H1 (cell line): Measurements from ENCODE around the gene SRSF8. TPM values are rescaled to one million over a fixed set of nuclear protein-coding genes. Genes with fewer than 3 reads are reported as not detected.
"Not testable (repeated sequence)": the region's sequence is repeated elsewhere in the genome, so short reads cannot be mapped to it uniquely, and the experiment has no call there.

ENCODE experiments used
- CTCF ChIA-PET: fragments of 300-600 bp; sonication (Branson Sonifier 250); formaldehyde crosslinking; loops from one replicate; lab custom pipeline; 2021; ENCODE audit not compliant: partially characterized antibody; lab: Charles Lee
- POLR2A ChIA-PET: fragments of 300-600 bp; sonication (Branson Sonifier 250); formaldehyde crosslinking; loops from one replicate; lab custom pipeline; 2021; ENCODE audit warnings: inconsistent platforms; ENCODE audit not compliant: partially characterized antibody; lab: Charles Lee
- DNase-seq, 2 experiments: peaks; one replicate each; pipeline versions ENCODE4 v3.0.0 to v3.0.0-alpha.2; 2010 to 2022; ENCODE audit warnings: low spot score in 2 of 2, low read depth in 1 of 2, mixed read lengths in 1 of 2
- FAIRE-seq: peaks from 2 replicates; lab custom pipeline; 2011; peaks lifted over from hg19 to GRCh38; lab: Jason Lieb, UNC
- H2AFZ ChIP-seq: 2 replicates; pipeline ENCODE4 v1.8.1; 2012; ENCODE audit warnings: low read length, inconsistent platforms
- H2AK5ac ChIP-seq: 2 replicates; pipeline ENCODE4 v1.6.1; 2013; ENCODE audit warnings: low read depth, low read length
- H2BK120ac ChIP-seq: replicated peaks from 2 replicates; pipeline ENCODE3; 2013; ENCODE audit warnings: low read depth, low read length, inconsistent platforms
- H2BK12ac ChIP-seq: 2 replicates; pipeline ENCODE4 v1.6.1; 2013; ENCODE audit warnings: low read depth, low read length
- H2BK15ac ChIP-seq: 2 replicates; pipeline ENCODE4 v1.6.1; 2013; ENCODE audit warnings: low read length
- H2BK20ac ChIP-seq: 2 replicates; pipeline ENCODE4 v1.6.1; 2013; ENCODE audit warnings: low read length
- H2BK5ac ChIP-seq: 2 replicates; pipeline ENCODE4 v1.6.1; 2013; ENCODE audit warnings: low read depth, low read length
- H3K14ac ChIP-seq: 2 replicates; pipeline ENCODE4 v1.6.1; 2013; ENCODE audit warnings: inconsistent platforms; ENCODE audit not compliant: insufficient read length
- H3K18ac ChIP-seq: 2 replicates; pipeline ENCODE4 v1.6.1; 2013; ENCODE audit warnings: low read length; ENCODE audit errors: extremely low read depth
- H3K23ac ChIP-seq: 2 replicates; pipeline ENCODE4 v1.6.1; 2013; ENCODE audit warnings: inconsistent platforms; ENCODE audit not compliant: insufficient read length
- H3K23me2 ChIP-seq: 2 replicates; pipeline ENCODE4 v1.6.1; 2013; ENCODE audit warnings: low read depth, low read length
- H3K27ac ChIP-seq: 2 replicates; pipeline ENCODE4 v1.6.1; 2011; ENCODE audit warnings: low read depth, low read length, inconsistent platforms
- H3K27me3 ChIP-seq, 4 experiments: replicated peaks in 1 of 4; 1 replicate in 1 of 4; 2 replicates in 3 of 4; pipeline versions ENCODE4 v1.6.1 to v1.8.1; 2011 to 2013; ENCODE audit warnings: low read length in 3 of 4, mild to moderate bottlenecking in 3 of 4, inconsistent platforms in 2 of 4, mixed read lengths in 2 of 4, moderate library complexity in 1 of 4; ENCODE audit not compliant: control insufficient read depth in 3 of 4, insufficient read depth in 3 of 4; ENCODE audit errors: extremely low read depth in 1 of 4
- H3K36me3 ChIP-seq, 4 experiments: 2 replicates each; pipeline versions ENCODE4 v1.6.1 to v1.8.1; 2011 to 2013; ENCODE audit warnings: mild to moderate bottlenecking in 4 of 4, low read length in 3 of 4, moderate library complexity in 2 of 4, control low read depth in 1 of 4, inconsistent platforms in 1 of 4; ENCODE audit not compliant: insufficient read depth in 4 of 4, control insufficient read depth in 2 of 4
- H3K4ac ChIP-seq: replicated peaks from 2 replicates; pipeline ENCODE3; 2013; ENCODE audit warnings: low read length, low read depth, mixed read lengths, inconsistent platforms; ENCODE audit not compliant: insufficient read length
- H3K4me1 ChIP-seq, 4 experiments: replicated peaks in 1 of 4; 1 replicate in 1 of 4; 2 replicates in 3 of 4; pipeline versions ENCODE4 v1.6.1 to v1.8.1; 2011 to 2013; ENCODE audit warnings: low read length in 3 of 4, inconsistent platforms in 2 of 4, mixed read lengths in 1 of 4; ENCODE audit not compliant: insufficient read depth in 4 of 4, control insufficient read depth in 3 of 4
- H3K4me2 ChIP-seq, 2 experiments: 2 replicates each; pipeline versions ENCODE4 v1.6.1 to v1.8.1; 2011 to 2013; ENCODE audit warnings: low read depth in 2 of 2, low read length in 2 of 2, control low read depth in 1 of 2, inconsistent platforms in 1 of 2, mild to moderate bottlenecking in 1 of 2; ENCODE audit not compliant: insufficient read depth in 1 of 2
- H3K4me3 ChIP-seq, 4 experiments: fragments of 200-600, 300-600 bp in 1 of 4; sonication (generic), shearing (Covaris generic), sonication (Bioruptor Twin) in 1 of 4; 2 replicates each; pipeline versions ENCODE4 v1.5.1 to v1.8.1; 2011 to 2016; ENCODE audit warnings: low read length in 4 of 4, low read depth in 3 of 4, control low read depth in 2 of 4, inconsistent platforms in 2 of 4, mild to moderate bottlenecking in 2 of 4, mixed read lengths in 1 of 4, moderate library complexity in 1 of 4; ENCODE audit not compliant: insufficient read depth in 2 of 4; ENCODE audit errors: extremely low read depth in 1 of 4
- H3K56ac ChIP-seq: replicated peaks from 2 replicates; pipeline ENCODE3; 2013; ENCODE audit warnings: low read depth, mild to moderate bottlenecking, mixed read lengths, low read length, inconsistent platforms; ENCODE audit not compliant: insufficient read length
- H3K79me1 ChIP-seq: 2 replicates; pipeline ENCODE4 v1.6.1; 2013; ENCODE audit warnings: low read depth, low read length, control low read depth
- H3K79me2 ChIP-seq, 2 experiments: 2 replicates each; pipeline versions ENCODE4 v1.6.1 to v1.8.1; 2012 to 2013; ENCODE audit warnings: low read length in 2 of 2, mild to moderate bottlenecking in 2 of 2, inconsistent platforms in 1 of 2; ENCODE audit not compliant: insufficient read depth in 2 of 2, control insufficient read depth in 1 of 2
- H3K9ac ChIP-seq, 4 experiments: replicated peaks in 1 of 4; 1 replicate in 1 of 4; 2 replicates in 3 of 4; pipeline versions ENCODE4 v1.6.1 to v1.8.1; 2011 to 2013; ENCODE audit warnings: low read depth in 3 of 4, low read length in 3 of 4, control low read depth in 2 of 4, mild to moderate bottlenecking in 2 of 4, moderate library complexity in 2 of 4, inconsistent platforms in 1 of 4; ENCODE audit errors: extremely low read depth in 1 of 4
- H3K9me3 ChIP-seq, 2 experiments: 2 replicates each; pipeline versions ENCODE4 v1.6.1 to v1.8.1; 2012 to 2013; ENCODE audit warnings: mild to moderate bottlenecking in 2 of 2, moderate library complexity in 2 of 2, control low read depth in 1 of 2, inconsistent platforms in 1 of 2, low read depth in 1 of 2, low read length in 1 of 2, mixed read lengths in 1 of 2; ENCODE audit not compliant: insufficient read depth in 2 of 2
- H4K20me1 ChIP-seq, 2 experiments: replicated peaks in 1 of 2; 2 replicates each; pipeline versions ENCODE3 to v1.8.1; 2011 to 2013; ENCODE audit warnings: inconsistent platforms in 2 of 2, low read length in 2 of 2, mild to moderate bottlenecking in 1 of 2; ENCODE audit not compliant: insufficient read depth in 2 of 2, control insufficient read depth in 1 of 2
- H4K5ac ChIP-seq: 2 replicates; pipeline ENCODE4 v1.6.1; 2013; ENCODE audit warnings: low read length, low read depth, mixed read lengths, inconsistent platforms; ENCODE audit not compliant: insufficient read length
- H4K8ac ChIP-seq: 2 replicates; pipeline ENCODE4 v1.8.0; 2013; ENCODE audit warnings: mild to moderate bottlenecking, moderate library complexity, low read length, inconsistent platforms; ENCODE audit not compliant: insufficient read depth; ENCODE audit errors: extremely low read depth
- H4K91ac ChIP-seq: replicated peaks from 2 replicates; pipeline ENCODE3; 2013; ENCODE audit warnings: low read length, mixed read lengths, inconsistent platforms; ENCODE audit not compliant: insufficient read length
- WGBS, 2 experiments: shearing (Covaris generic) in 1 of 2; methylation state at CpG; one replicate each; pipeline versions ENCODE4 v1.1.6 to v1.1.7; 2013 to 2015; ENCODE audit warnings: low lambda C conversion rate in 2 of 2, mixed read lengths in 2 of 2, inconsistent platforms in 1 of 2, low coverage in 1 of 2, missing lambda C conversion rate in 1 of 2; ENCODE audit not compliant: insufficient replicate concordance in 2 of 2, insufficient coverage in 1 of 2, insufficient read length in 1 of 2; ENCODE audit errors: extremely low coverage in 1 of 2, missing lambda C conversion rate in 1 of 2; 5-methylcytosine and 5-hydroxymethylcytosine counted together
- polyA plus RNA-seq, 7 experiments: library from polyadenylated mRNA; depleted of rRNA in 3 of 7; stranded (reverse) in 5 of 7; unstranded in 2 of 7; fragments of >200 nt in 5 of 7; fragments of 200-250 nt in 2 of 7; gene quantifications; 1 replicate in 5 of 7; 2 replicates in 1 of 7; 4 replicates in 1 of 7; pipeline versions ENCODE4 v1.2.1 to v1.2.3, GENCODE V29; 2011 to 2013; ENCODE audit warnings: missing spikeins in 2 of 7, mixed read lengths in 2 of 7
- total RNA-seq: library from RNA; stranded (reverse); fragmentation: NEBNext Ultra II Directional; extraction: Animal tissue kit (Norgen Biotek cat#: 25700); gene quantifications from 2 replicates; pipeline ENCODE4 v1.2.1, GENCODE V29; 2021

SRSF8 gene
- total and polyA plus RNA-seq, 2 of the 8 experiments (the other 6 are each of a cell fraction or from before 2014, with no cell fraction given): 13.2 to 18.5 TPM

GRCh38 chr11:95037356-95038035, 29.2 kb upstream of the SRSF8 start:
- not testable (repeated sequence) for H2AFZ ChIP-seq, H3K9ac ChIP-seq, H3K56ac ChIP-seq, H2BK120ac ChIP-seq, H2BK15ac ChIP-seq, H2BK5ac ChIP-seq, H3K4me2 ChIP-seq, H3K27ac ChIP-seq, H3K14ac ChIP-seq, H3K23ac ChIP-seq, H3K79me2 ChIP-seq, H2BK12ac ChIP-seq, H3K79me1 ChIP-seq, H4K5ac ChIP-seq, H3K36me3 ChIP-seq, FAIRE-seq, H2AK5ac ChIP-seq, H3K27me3 ChIP-seq, H3K23me2 ChIP-seq, H4K8ac ChIP-seq, H4K20me1 ChIP-seq, H3K9me3 ChIP-seq, H4K91ac ChIP-seq, H3K4ac ChIP-seq, H3K4me1 ChIP-seq, DNase-seq, H3K4me3 ChIP-seq, H3K18ac ChIP-seq, H2BK20ac ChIP-seq
- ChIA-PET POLR2A (interaction anchor here (0.5 kb wide), 1 partner anchor 64 kb away, joined by 3 read pairs; no protein-coding TSS in a partner anchor), CTCF (interaction anchor here (0.7 kb wide), 1 partner anchor 11 kb away, joined by 4 read pairs; the partner anchor contains the start of gene KDM4F)
- WGBS, 2 experiments: 98% methylated on average over 43 of the region's 71 CpGs; no CpG with 5 or more reads in 1 of the 2 experiments
